ENCODE results near the gene KCNJ12.
"Not testable (repeated sequence)": the region's sequence is repeated elsewhere in the genome, so short reads cannot be mapped to it uniquely, and the experiment has no call there.

DNA sequence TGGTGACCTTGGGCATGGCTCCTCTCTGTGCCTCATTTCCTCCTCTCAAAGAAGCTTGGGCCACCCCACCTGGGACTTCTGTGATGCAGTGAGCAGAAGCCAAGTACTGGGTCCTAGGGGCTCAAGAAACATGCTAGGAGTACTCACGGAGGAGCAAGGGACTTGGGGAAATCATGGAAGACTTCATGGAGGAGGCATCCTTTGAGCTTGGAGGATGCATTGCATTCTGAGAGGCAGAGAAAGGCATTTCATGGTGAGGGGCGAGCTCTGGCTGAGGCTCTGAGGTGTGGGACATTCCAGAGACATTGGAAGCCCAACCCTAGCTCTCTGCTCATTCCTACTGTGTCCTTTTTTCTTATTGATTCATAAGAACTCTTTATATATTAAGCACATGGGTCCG is 26.8 kb downstream of the KCNJ12 start:
- TF ChIP-seq, protein P1, sequence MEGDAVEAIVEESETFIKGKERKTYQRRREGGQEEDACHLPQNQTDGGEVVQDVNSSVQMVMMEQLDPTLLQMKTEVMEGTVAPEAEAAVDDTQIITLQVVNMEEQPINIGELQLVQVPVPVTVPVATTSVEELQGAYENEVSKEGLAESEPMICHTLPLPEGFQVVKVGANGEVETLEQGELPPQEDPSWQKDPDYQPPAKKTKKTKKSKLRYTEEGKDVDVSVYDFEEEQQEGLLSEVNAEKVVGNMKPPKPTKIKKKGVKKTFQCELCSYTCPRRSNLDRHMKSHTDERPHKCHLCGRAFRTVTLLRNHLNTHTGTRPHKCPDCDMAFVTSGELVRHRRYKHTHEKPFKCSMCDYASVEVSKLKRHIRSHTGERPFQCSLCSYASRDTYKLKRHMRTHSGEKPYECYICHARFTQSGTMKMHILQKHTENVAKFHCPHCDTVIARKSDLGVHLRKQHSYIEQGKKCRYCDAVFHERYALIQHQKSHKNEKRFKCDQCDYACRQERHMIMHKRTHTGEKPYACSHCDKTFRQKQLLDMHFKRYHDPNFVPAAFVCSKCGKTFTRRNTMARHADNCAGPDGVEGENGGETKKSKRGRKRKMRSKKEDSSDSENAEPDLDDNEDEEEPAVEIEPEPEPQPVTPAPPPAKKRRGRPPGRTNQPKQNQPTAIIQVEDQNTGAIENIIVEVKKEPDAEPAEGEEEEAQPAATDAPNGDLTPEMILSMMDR (IDR thresholded peaks at IDR 0.05) = not testable (repeated sequence)
- not testable (repeated sequence) for TF ChIP-seq POLR2A (IDR thresholded peaks at IDR 0.05)
